ENCODE results near the gene DUSP10.

GRCh38 chr1:221765527-221765926 lies 23.6 kb upstream of the DUSP10 start:
- TF ChIP-seq POLR2A (IDR thresholded peaks at IDR 0.05), result no peak
- TF ChIP-seq, protein P1, sequence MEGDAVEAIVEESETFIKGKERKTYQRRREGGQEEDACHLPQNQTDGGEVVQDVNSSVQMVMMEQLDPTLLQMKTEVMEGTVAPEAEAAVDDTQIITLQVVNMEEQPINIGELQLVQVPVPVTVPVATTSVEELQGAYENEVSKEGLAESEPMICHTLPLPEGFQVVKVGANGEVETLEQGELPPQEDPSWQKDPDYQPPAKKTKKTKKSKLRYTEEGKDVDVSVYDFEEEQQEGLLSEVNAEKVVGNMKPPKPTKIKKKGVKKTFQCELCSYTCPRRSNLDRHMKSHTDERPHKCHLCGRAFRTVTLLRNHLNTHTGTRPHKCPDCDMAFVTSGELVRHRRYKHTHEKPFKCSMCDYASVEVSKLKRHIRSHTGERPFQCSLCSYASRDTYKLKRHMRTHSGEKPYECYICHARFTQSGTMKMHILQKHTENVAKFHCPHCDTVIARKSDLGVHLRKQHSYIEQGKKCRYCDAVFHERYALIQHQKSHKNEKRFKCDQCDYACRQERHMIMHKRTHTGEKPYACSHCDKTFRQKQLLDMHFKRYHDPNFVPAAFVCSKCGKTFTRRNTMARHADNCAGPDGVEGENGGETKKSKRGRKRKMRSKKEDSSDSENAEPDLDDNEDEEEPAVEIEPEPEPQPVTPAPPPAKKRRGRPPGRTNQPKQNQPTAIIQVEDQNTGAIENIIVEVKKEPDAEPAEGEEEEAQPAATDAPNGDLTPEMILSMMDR (IDR thresholded peaks at IDR 0.05), result no peak
- TF ChIP-seq EP300 (IDR thresholded peaks at IDR 0.05; ENCODE audit: low read depth), result no peak
- no peak for TF ChIP-seq POLR2AphosphoS5 (IDR thresholded peaks at IDR 0.05)
